Stimulated activated CD8-positive, alpha-beta memory T cell treated with anti-CD3 and anti-CD28 coated beads, Interleukin-12 subunit alpha, Interleukin-12 subunit beta, amount 100 ng/mL, for 24 hours (primary cell): ENCODE data around the gene SLC35E4.
"Not testable (repeated sequence)": the region's sequence is repeated elsewhere in the genome, so short reads cannot be mapped to it uniquely, and the experiment has no call there.

Source experiments
- DNase-seq: peaks from one replicate; pipeline ENCODE4 v3.0.0-alpha.2; 2020; ENCODE audit errors: extremely low read depth

SLC35E4 gene

DNA sequence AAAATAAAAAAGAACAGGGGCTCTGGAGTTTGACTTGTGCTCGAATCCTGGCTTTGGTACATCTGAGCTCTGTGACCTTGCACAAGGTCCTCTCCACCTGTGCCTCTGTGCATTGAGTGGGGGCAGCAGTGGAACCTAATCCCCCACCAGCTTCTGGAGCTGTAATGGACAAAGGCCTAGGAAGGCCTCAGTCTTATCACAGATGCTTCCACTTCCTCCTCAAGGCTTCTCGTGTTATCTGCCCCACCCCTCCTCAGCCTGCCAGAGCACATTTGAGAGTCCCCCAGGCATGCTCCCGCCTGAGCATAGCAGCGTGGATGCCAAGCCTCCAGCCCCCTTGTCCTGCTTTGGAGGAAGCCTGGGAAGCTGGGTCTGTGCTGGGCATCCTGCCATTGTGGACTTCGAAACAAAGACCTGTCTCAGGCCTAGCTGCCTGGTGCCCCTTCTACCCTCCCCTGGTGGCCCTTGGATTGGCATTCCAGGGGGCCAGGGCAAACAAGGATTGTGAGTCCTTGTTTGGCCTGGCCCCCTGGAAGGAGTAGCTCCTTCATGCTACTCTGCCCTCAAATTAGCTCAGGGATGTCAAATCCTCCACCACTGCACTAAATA is 15.0 kb downstream of the SLC35E4 start:
- DNase-seq: no peak

DNA sequence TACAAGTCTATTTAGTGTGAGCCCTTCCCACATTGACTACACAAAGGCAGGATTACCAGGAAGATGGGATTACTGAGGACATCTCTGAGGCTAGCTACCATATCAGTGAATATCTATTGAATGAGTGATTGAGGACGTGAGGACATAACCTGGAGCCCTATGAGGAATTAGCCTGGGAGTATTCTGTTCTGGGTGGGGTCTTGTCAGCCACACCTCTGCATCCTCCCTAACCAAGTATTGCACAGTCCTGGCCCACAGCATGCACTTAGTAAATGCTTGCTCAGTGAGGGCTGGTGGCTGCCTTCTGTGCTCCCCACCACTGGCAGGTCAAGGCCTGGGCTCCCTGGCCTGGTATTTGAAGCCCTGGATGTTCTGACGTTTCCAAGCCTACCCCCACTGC is 17.3 kb downstream of the SLC35E4 start:
- no peak for DNase-seq

DNA sequence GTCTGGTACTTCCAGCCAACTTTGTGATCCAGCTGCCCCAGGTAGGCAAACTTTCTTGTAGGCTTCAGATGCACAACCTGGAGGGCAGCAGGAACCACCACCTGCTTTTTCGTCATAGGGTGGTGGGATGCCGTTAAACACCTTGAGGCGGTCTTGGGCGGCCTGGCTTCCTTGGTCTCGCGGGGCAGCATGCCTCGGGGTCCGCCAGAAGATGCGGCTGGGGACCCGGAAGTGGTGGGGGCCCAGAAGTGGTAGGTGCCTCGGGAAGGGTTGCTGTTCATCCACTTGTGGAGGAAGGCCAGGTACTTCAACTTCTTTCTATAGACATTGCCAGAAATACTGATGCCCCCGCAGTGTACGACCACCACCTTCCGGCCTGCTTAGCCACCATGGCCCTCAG is 18.8 kb downstream of the SLC35E4 start:
- no peak for DNase-seq

DNA sequence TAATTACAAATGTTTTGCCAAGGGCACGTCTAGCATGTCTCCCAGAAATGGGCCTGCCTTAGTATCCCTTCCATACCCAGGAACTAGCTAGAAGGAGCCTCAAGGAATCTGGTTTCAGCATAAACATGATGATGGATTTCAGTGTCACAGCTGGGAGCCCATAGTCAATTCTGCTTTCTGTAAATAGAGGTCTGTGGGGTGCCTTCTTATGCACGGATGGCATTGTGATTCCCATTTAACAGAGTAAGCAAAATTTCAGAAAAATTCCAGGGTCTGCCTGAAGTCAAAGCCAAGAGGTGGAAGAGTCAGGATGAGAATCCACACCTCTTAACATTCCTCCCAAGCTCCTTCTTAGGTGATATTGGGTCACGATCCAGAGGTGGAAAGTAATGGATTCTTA is 20.0 kb downstream of the SLC35E4 start:
- DNase-seq: no peak

DNA sequence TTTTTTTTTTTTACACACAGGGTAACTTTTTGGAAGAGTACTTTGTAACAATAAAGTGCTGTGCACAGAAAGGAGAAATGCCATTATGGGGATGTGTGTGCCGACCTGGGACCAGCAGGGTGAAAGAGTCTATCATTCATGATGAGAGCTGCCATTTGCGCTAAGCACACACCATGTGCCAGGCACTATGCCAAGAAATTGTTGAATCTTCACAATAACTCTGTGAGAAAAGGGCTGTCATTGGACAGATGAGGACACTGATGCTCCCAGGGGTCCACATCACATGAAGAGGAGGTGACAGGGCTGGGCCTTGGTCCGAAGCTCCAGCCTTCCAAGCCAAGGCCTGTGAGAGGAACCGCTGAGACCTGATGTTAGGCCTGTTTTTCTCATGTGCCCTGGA is 26.5 kb downstream of the SLC35E4 start:
- no peak for DNase-seq

DNA sequence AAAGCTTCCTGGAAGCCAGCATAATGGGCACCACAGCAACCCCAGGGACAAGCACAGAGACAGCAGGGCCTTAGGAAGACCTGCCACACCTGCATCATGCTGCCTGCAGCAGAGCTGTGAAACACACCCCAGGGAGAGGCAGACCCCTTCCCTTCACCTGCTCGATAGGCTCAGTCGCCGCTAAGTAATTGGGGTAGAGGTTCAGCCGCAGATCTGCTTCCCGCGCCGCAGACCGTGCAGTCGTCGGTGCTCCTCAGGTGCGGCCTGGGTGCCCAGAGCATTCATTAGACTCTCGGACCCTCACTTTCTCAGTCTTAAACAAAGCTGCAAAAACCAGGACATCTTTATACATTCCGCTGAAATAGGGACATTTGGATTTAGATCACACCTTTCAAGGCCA is 29.2 kb downstream of the SLC35E4 start:
- DNase-seq: no peak

DNA sequence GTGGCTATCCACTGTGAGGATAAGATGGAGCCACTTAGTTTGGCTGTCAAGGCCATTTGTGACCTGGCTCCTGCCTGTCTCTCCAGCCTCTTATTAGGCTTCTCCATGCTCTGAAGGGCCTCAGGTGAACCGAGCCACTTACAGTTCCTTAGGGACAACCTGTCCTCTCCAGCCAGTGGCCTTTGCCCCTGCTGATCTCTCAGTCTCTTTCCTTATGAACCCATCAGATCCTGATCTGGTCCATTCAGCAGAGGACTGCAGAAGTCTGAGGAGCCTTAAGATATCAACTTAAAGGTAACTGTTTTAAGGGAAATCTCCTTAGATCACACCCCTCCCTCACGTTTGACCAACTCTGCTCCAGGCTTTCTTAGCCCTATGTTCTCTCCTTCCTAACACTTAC is 29.7 kb downstream of the SLC35E4 start:
- no peak for DNase-seq

DNA sequence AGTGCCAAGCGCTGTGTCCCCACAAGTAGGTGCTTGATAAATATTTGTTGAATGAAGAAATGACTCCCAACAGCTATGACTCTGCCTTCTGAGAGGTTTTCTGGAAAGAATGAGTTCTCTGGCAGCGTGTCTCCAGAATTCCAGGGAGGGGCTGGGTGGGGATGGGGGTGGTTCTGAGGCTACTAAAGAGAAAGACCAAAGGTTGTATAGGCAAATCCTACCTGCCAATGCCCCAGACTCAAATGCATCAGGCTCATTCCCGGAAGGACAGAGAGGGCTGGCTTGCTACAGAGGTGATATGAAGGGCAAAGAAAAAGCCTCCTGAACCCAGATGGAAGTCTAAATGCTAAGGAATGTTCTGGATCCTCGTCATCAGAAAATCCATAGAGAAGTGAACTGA is 30.2 kb downstream of the SLC35E4 start:
- no peak for DNase-seq

DNA sequence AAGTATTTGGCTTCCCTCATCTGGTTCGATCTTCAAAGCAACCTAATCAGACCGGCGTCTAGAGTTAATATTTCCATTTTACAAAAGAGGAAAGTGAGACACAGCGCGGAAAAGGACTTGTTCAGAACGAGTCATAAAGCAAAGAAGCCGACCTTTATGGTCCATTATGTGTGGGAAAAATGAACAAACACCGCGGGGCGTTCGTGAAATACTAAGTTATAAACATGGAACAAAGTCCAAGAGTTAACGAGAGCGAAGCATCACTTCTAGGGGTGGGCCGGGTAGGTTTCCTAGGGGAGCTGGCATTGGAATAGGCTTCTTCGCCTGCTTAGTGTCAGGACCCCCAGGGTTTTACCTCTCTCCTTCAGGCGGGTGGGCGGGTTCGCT is 31.5 kb downstream of the SLC35E4 start:
- no peak for DNase-seq

DNA sequence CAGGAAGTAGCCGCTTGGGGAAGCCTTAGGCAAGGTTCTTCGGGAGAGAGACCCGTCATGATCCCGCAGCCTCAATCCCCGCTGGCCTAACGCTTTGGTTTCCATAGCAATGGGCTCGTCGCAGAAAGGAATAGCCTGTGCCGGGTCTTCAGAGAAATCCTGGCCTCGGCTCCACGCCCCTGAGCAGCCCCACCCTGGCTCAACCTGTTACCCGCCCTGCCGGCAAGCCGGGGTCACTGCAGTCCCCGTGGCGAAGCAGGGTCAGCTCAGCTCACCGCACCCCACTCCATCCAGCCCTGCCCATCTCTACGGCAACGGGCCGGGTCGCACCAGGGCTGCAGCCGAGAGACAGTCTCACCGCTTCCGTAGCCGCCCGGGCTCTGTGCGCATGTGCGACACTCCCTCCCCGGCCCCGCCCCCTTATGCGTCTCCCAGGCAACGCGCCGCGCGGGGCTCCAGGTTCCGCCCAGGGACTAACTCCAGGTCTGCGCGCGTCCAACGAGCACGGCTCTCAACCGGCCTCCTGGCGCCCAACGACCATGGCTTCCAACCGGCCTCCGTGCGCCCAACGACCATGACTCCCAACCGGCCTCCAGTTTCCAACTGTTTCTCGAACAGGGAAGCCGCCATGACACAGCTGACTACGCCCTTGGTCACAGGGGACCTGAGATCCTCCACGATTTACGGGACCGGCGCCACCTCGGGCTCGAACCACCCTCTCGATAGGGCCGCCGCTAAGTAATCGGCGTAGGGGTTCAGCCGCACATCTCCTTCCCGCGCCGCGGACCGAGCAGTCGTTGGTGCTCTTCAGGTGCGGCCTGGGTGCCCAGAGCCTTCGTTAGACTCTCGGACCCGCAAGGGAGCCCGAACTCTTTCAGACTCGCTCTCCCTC is 32.2 kb downstream of the SLC35E4 start, which contains the start of gene DUSP18:
Gene DUSP18 (minus strand): TSS at position 382 of the 892 bp plus-strand sequence. CDS start 3,872 bp downstream, outside the sequence.
- DNase-seq: peak; percentile 76

DNA sequence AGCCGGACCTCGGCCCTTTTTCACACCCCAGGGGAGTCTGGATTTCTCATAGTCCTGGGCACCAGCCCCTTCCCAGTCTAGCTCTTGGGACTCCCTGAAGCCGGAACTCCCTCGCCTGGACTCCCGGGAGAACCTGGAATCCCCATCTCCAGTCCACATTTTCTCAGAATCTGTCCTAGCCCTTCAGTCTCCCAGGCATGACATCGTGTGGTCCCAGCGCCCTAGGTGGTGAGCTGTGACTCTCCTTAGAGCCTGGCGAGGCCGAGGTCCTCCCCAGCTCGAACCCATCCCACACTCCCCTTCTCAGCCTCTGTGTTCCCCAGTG is 32.8 kb downstream of the SLC35E4 start:
- no peak for DNase-seq

DNA sequence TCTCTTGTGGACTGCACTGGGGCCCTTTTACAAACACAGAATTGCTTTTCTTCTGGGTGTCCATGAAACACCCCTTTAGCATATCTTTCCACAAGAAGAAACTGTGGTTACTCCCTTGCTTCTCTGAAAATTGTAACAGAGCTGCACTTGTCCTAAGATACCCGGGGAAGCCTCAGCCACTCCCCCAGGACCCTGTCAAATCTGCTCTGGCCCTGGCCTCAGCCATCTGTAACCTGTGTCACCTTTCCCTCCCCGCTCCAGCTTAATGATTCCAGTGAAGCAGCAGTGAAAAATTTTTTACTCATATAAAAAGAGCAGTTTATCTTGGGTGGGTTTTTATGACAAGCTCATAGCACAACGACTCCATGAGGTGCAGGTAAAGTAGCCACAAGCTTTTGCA is 35.5 kb downstream of the SLC35E4 start:
- no peak for DNase-seq

DNA sequence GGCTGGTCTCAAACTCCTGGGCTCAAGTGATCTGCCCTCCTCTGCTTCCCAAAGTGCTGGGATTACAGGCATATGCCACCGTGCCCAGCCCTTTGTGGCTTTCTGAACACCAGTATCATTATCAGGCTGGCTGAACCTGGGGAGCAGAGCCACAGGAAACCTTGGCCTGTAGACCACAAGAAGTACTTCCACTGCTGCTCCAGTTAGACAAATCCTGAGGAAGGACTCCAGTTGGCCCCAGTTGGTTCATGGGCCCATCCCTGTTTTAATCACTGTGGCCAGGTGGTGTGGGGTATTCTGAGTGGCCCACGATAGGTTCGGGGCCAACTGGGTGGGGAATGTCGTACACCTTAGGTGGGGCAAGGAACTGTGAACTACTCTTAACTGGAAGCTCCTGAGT is 37.6 kb downstream of the SLC35E4 start:
- no peak for DNase-seq

DNA sequence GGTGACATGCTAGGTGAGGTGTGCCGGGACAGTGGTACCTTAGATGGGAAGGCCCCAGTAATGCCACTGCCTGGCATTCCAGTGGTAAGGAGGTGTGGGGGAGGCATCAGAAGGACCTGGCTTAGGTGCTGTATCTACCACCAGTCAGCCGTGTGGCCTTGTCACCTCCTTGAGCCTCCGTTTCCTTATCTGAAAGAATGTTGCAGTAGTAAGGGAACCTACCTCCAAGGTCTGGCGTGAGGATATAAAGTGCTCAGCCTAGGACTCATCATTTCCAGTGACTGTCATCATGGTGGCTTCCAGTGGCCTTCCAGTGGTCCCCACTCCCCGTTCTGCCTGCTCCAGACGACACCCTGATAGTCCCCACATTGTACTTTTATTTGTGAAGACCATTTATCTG is 38.9 kb downstream of the SLC35E4 start:
- no peak for DNase-seq

DNA sequence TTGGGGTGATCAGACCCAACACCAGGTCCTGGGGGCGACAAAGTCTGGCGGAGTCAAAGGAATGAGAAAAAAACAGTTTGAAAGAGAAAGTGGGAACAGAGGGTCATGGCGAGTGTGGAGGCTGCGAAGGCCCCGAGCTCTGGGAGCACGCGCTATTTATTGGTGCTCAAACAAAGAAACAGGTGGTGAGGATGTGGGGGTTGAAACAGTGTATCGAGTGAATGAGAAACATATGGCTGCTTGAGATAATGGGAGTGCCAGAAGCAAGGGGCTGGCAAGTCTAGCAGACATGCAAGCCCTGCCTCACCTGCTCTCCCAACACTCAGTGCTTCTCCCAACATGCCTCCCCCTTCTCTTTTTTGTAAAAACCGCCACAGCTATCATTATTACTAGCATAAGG is 39.9 kb downstream of the SLC35E4 start:
- DNase-seq: no peak

DNA sequence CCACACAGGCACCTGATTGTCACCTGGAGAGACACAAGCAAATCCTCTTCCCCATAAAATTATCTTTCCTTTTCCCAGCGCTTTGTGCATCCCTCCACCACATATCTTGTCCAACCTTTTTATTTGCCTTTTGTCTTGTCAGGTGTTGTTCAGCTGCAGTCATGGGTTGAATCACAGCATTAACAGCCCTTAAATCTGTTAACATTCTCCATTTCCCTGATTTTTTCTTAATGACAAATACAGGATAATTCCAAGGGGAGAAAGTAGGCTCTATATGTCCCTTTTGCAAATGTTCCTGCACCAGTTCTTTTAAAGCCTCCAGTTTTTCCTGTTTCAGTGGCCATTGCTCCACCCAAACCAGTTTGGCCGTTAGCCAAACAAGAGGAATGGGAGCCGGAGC is 41.0 kb downstream of the SLC35E4 start:
- DNase-seq: not testable (repeated sequence)

DNA sequence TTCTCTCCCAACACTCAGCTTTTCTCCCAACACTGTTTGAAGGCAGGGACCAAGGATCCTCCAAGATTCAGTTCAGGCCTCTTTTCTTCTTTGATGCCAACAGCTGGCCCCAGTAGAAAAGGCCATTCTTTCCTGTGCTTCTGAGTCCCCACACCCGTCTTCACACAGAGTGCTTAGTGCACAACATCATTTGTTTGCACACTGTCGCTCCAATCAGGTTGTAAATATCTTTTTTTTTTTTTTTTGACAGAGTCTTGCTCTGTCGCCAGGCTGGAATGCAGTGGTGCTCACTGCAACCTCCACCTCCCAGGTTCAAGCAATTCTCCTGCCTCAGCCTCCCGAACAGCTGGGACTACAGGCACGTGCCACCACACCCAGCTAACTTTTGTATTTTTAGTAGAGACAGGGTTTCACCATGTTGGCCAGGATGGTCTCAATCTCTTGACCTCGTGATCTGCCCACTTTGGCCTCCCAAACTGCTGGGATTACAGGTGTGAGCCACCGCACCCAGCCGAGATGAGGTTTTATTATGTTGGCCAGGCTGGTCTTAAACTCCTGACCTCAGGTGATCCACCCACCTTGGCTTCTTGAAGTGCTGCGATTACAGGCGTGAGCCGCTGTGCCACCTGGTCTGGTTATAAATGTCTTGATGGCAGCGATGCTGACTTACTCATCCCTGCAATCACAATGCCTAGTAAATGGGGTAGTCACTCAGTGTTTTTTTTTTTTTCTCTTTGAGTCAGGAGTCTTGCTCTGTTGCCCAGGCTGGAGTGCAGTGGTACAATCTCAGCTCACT is 44.5 kb downstream of the SLC35E4 start:
- not testable (repeated sequence) for DNase-seq

DNA sequence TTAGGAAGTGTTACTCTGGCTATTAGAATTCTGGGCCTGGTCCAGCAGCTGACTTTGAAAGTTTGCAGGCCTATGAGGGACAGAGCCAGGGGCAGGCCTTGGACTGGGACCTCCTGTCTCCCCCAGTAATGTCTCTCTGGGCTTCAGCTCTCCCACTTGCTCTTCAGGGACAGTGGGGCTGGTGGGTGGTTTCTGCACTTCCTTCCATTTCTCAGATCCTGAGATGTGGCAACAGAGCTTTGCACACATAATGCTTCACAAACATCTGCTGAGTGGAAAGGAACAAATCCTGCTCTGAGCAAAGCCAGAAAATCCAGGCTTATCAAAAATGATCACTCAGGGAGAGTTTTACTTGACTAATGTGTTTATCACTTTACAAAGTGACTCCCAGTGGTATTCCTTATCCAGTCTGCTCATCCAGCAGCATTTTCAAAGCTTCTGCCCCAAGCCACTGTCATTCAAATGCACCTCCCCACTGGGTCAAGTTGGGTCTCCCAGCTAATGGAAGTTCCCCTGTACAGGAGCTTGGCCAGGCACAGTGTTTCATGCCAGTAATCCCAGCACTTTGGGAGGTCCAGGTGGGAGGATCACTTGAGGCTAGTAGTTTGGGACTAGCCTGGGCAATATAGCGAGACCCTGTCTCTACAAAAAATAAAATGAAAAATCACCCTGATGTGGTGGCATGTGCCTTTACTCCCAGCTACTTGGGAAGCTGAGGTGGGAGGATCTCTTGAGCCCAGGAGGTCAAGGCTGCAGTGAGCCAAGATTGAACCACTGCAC is 45.6 kb downstream of the SLC35E4 start:
- DNase-seq: no peak

DNA sequence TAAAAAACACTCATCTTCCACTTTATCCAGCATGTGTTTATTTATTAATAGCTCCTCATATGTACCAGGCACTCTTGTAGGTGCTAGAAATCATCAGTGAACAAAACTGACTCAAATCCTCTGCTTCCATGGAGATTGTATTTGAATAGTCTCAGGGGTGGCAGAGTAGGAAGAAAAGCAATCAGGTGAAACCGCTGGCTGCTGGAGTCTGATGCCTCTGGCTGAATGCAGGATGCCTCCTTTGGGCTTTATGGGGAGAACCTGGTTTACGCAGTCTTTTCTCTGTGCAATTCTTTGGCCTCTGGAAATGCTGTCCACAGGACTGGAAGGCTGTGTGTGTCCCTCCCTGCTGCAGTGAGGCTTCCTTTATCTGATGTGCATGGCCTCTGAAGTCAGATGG is 46.2 kb downstream of the SLC35E4 start:
- no peak for DNase-seq

DNA sequence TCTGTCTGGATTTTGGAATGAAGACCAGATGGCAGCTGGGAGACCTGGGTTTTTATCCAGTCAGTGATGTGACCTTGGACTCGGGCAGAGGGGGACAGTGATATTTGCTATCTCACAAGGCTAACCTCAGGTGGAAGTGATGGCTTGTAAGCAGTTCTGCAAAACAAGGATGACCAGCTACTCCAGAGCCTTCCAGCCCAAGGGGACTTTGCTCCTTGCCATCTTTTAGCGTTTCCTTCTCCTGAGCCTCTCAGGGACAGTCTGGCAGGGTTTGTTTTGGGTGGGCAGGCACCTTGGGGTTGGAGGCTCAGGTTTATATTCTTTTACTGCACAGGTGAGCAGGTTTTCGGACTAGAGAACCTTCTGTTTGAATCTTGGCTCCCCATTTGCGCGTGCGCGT is 49.6 kb downstream of the SLC35E4 start:
- no peak for DNase-seq

DNA sequence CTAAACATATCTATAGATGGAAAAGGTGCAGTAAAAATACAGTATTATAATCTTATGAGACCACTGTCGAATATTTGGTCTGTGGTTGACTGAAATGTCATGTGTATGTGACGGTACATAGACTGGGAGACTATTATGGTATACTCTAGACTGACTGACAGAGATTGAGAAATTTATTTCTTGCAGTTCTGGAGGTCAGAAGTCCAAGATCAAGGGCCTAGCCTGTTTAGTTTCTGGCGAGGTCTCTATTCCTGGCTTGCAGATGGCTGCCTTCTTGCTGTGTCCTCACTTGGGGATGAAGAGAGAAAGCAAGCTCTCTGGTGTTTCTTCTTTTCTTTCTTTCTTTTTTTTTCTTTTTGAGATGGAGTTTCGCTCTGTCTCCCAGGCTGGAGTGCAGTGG is 51.8 kb downstream of the SLC35E4 start:
- DNase-seq: no peak

DNA sequence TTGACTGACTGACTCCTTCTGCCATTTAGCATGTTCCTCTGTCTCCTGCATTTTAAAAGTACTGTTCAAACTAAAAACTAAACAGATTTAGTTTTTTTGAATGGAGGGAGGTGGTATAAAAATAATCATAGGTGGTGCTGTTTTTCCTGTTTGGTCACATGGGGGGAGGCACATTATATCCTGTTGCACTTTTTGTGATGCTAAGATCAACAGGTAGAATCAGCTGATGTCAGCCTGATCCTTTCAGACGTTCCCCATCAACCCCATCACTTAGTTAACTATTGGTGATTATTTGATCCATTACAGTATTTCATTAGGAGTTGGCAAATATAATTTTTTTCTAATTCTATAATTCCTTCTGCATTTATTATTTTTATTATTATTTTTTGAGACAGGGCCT is 54.0 kb downstream of the SLC35E4 start:
- DNase-seq: no peak
